OCI-M1 (cell line): ENCODE data around the gene CBLN3.

Experiments used
- DNase-seq: peaks from one replicate; lab custom pipeline; 2025; lab: John Stamatoyannopoulos, UW

The CBLN3 gene

DNA sequence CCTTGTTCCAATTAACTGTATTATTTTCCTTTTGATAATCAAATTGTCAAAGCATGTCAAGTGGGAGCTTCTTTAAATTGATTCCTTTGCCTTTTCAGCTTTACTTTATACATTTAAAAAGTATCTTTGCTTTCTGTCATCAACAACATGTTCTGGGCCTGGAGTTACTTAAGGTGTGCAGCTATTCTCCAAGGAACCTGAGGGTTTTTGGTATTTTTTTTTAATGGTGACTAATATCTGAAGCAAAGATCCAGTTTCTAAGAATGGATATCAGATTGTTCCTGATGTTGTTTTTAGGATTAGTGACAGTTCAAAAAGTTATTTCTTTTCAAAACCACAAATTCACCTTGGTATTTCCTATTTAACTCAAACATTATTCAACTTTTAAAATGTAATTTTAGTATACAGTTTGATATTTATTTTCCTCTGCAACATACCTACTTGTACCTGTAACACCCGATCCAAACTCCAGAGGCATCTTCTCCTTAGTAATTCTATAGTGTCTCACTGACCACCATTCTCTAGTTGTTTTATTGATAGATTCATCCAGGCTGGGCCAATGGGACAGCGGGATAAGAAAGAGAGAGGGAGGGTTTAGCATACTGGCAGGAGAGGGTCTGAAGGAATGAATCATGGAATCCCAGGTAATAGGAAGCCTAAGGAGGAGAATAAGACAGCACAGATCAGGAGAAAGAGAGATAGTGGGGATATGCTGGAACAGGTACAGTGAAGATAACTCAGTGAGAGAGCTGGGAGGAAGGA, 3.1 kb downstream of the CBLN3 start:
- no peak for DNase-seq

- peak; percentile 92 for DNase-seq
These were observed 3.8 kb downstream of the CBLN3 start for GRCh38 chr14:24425704-24426103.

DNA sequence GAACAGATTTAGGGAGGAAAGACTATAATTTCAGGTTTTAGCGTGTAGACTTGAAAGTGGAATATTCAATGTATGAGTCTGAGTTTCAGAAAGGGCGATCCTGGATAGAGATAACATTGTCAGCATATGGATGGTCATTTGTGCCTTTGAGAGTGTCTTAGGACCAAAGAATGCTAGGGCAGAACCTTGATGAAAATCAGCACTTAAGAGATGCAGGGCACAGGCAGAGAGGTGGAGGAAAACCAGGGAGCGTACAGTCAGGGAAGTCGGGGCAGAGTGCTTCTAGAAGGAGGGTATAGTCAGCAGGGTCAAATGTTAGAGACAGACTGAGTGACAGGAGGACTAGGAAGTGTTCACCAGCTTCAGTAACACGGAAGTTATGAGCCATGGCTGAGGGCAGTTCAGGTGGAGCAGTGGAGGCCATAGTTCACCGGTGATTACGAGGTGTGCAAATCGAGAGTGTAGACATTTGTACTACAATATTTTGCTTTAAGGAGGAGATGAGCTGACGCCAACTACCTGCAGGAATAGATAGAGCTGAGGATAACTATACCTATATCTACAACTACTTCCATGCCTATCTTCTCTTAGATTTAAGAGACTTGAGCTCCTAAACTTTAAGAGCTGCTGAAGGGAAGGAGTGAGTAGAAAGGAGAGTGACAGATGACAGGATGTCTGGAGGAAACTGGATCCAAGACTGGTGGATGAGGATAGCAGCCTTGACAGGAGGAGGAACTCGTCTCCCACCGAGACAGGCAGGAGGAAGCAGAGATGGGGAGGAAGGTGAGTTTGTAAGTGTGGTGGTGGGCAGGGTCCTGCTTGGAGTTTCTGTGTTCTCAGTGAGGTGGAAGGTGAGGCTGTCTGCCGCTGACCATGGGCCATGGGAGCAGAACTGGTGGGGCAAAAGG, 6.5 kb downstream of the CBLN3 start:
- no peak for DNase-seq

- peak; percentile 38 for DNase-seq
These were observed 7.2 kb downstream of the CBLN3 start for GRCh38 chr14:24422261-24422660.

GRCh38 chr14:24418492-24418873, 11.0 kb downstream of the CBLN3 start:
- no peak for DNase-seq

DNA sequence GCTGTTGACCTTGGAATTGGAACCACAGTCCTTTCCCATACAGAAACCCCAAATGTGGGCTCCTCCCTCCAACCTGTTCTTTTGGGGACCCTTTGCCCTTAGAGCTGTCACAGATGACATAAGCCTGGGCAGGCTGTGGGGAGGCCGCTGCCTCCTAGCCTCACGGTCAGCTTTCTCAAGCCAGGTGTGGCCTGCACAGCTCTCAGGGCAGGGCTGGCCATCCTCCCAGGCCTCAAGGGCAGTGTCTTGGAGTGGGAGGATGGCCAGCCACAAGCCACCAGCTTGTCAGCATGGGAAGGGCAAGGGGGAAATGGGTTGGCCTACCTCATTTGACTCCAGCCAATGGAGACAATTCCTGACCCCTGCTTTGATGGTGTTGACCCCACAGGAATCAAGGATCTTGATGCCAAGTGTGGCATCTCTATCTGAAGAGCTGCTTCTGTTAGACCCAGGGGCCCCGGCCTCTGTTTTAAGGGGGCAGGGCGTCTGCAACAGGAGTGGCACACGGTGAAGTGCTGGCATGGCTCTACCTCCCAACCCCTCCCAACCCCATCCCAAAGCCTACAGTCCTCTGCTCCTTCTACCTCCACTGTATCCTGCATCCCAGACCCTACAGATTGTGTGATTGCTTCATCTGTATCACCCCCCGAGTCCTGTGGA, 11.5 kb downstream of the CBLN3 start:
- no peak for DNase-seq

GRCh38 chr14:24416932-24417619, 12.4 kb downstream of the CBLN3 start:
- DNase-seq, result no peak

GRCh38 chr14:24416254-24416931, 13.1 kb downstream of the CBLN3 start:
- DNase-seq, result peak; percentile 64

DNA sequence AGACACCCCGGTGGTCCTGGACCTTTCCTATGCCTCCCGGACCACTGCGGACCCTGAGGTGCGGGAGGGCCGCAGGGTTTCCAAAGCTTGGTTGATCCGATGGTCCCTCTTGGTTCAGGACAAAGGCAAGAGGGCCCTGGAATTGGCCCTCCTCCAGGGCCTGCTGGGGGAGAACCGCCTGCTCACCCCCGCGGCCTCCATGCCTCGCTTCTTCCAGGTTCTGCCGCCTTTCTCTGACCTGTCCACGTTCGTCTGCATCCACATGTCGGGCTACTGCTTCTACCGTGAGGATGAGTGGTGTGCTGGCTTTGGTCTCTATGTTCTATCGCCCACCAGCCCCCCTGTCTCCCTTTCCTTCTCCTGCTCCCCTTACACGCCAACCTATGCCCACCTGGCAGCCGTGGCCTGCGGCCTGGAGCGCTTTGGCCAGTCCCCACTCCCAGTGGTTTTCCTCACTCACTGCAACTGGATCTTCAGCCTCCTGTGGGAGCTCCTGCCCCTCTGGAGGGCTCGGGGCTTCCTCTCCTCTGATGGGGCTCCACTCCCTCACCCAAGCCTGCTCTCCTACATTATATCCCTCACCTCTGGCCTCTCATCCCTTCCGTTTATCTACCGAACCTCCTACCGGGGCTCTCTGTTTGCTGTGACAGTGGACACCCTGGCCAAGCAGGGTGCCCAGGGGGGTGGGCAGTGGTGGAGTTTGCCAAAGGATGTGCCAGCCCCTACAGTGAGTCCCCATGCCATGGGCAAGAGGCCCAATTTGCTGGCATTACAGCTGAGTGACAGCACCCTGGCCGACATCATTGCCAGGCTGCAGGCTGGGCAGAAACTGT, 13.8 kb downstream of the CBLN3 start:
- DNase-seq, result no peak

- DNase-seq, result no peak
These were observed 14.6 kb downstream of the CBLN3 start for GRCh38 chr14:24414732-24415420.

DNA sequence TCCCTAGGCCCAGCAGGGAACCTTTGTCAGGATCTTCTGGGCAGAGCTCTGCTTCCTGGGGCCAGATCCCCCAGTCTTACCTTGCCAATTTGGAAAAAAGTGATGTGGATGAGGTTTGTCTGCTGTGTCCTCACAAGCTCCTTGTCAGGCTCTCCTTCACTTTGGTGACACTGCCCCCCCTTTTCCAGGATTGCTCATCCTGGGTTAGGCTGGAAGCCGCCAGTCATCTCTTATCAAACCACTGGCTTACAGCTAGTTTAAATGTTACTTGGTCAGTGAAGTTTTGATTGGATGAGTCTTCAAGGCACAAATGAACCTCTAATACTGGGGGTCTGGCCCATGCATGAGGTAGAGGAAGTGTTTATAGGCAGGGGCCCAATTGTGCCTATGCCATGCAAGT, 15.4 kb downstream of the CBLN3 start:
- no peak for DNase-seq

- DNase-seq, result peak; percentile 60
These were observed 17.8 kb downstream of the CBLN3 start for GRCh38 chr14:24411443-24412389.

DNA sequence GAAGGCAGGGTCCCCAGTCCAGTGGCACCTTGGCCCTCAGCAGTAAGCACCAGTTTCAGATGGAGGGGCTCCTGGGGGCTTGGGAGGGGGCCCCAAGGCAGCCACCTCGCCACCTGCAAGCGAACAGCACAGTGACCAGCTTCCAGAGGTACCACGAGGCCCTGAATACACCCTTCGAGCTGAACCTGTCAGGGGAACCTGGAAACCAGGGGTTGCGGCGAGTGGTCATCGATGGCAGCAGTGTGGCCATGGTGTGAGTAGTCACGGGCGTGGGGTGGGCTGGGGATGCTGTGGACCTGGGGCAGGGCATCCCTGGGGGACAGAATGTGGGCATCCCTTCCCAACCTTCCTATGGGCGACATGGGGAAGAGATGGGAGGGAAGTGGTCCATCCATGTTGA, 19.5 kb downstream of the CBLN3 start:
- DNase-seq, result no peak

GRCh38 chr14:24409192-24409591, 20.3 kb downstream of the CBLN3 start:
- no peak for DNase-seq

GRCh38 chr14:24408764-24409163, 20.7 kb downstream of the CBLN3 start:
- DNase-seq, result no peak

- no peak for DNase-seq
These were observed 21.7 kb downstream of the CBLN3 start for GRCh38 chr14:24407608-24408325.

DNA sequence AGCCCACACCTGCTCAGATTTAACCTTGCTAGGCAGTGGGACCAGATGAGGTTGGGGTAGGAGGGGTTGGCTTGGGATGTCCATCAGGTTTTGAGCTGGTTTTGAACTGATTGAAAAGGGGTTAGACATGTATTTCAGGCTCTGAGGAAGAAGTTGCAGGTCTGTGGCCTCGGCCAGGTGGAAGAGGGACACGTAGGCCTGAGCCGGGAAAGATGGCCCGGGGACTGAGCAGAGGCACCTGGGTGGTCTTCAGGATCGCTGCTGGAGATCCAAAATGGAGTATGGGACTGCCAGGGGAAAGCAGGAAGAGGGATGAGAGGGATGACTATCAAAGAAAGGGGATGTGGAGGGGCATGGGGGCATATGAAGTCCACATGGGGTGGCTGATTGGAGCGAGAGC, 23.1 kb downstream of the CBLN3 start:
- no peak for DNase-seq

GRCh38 chr14:24404814-24405213, 24.7 kb downstream of the CBLN3 start:
- DNase-seq, result no peak
